ENCODE results near the gene PLCH1. TPM values are rescaled to one million over a fixed set of nuclear protein-coding genes. Genes with fewer than 3 reads are reported as not detected.
A peak's percentile ranks its signal among the peaks of the same experiment; 100 is the strongest.

The PLCH1 gene
- total RNA-seq, 4 donors from 2014 or later, result 0.68 to 1.2 (median 0.87) TPM

DNA sequence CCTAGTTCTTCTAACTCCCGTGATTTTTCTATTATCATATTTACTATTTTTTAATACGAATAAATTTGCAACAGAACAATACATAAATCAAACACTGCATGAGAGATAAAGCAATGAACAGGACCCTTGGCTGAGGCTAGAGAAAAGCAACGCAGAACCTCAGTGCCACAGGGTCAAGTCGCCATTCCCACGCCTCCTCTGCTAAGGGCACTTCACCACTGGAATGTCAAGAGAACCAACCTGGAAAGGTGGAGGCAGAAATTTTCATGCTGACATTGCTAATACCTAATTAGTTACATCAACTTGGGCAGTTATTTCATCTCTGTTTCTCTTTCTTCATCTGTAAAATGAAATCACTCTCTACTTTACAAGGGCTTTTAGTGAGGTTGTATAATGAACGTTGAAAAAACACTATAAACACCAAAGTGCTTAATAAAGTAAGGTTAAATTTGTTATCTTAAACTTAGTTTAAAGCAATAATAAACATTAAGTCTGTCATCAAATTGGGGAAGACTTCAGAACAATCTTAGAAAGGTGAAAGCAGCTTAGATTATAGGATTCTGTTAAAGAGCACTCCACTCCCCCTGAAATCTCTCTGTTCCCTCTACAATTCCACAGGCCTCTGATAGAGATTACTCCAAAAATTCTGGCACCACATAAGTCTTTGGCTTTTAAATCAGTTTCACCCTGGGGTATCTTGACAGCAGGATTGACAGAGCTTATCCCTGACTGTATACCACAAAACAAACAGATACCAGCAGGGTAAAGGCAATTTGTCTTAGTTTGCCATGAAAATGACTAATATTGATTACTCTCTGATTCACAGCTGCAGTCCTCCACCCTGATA lies 41.9 kb downstream of the PLCH1 start:
- no peak overlapping the region for H3K4me3 ChIP-seq
- TF ChIP-seq POLR2AphosphoS5 (IDR thresholded peaks at IDR 0.05) (no peak), POLR2A (IDR thresholded peaks at IDR 0.05) (no peak), EP300 (IDR thresholded peaks at IDR 0.05) (no peak)
- TF ChIP-seq, protein P1, sequence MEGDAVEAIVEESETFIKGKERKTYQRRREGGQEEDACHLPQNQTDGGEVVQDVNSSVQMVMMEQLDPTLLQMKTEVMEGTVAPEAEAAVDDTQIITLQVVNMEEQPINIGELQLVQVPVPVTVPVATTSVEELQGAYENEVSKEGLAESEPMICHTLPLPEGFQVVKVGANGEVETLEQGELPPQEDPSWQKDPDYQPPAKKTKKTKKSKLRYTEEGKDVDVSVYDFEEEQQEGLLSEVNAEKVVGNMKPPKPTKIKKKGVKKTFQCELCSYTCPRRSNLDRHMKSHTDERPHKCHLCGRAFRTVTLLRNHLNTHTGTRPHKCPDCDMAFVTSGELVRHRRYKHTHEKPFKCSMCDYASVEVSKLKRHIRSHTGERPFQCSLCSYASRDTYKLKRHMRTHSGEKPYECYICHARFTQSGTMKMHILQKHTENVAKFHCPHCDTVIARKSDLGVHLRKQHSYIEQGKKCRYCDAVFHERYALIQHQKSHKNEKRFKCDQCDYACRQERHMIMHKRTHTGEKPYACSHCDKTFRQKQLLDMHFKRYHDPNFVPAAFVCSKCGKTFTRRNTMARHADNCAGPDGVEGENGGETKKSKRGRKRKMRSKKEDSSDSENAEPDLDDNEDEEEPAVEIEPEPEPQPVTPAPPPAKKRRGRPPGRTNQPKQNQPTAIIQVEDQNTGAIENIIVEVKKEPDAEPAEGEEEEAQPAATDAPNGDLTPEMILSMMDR (IDR thresholded peaks at IDR 0.05), result no peak
- no peaks in the 10 kb centered on the region for H3K9me3 ChIP-seq
- H3K36me3 ChIP-seq, result no peaks in the 10 kb centered on the region
- no peak overlapping the region for H3K27ac ChIP-seq
- H3K4me1 ChIP-seq, result peaks cover 3% of the 10 kb centered on the region
- H3K27me3 ChIP-seq, result no peaks in the 10 kb centered on the region
- 76% methylated on average over 6 of the region's 6 CpGs for whole genome bisulfite sequencing
- DNase-seq (ENCODE audit: low spot score in 2 of 2), result no peak

DNA sequence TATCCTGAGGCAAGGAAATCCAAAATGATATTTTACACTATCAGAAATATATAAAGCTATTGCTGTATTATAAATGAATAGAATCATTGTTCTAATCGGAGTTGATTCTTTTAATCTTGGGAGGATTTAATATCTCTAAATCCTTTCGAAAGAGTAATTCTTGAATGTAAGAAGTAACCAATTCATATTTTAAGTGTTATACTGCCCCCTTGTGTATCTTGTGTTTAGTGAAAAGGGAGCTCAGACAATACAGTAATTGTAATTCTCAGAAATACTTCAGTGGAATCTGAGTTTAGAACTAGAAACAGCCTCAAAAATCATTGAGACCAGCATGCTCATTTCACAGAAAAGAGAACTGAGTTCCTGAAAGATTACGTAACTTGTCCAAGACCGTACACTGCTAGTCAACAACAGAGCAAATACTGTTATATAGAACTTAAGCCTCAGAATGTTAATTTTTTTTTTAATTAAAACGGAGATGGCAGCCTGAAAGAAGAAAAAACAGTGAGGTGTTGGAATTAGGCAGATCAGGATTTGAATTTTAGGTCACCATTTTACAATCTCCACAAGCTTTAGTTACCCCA lies 42.9 kb downstream of the PLCH1 start:
- DNase-seq (ENCODE audit: low spot score in 2 of 2), result no peak
- Histone ChIP-seq H3K27me3 (no peaks in the 10 kb centered on the region), H3K36me3 (no peaks in the 10 kb centered on the region), H3K4me1 (peaks cover 3% of the 10 kb centered on the region), H3K9me3 (no peaks in the 10 kb centered on the region), H3K4me3 (no peak overlapping the region), H3K27ac (no peak overlapping the region)
- TF ChIP-seq, protein P1 (IDR thresholded peaks at IDR 0.05), result peak; percentile 34 to 60
- no peak for TF ChIP-seq POLR2AphosphoS5 (IDR thresholded peaks at IDR 0.05)
- WGBS, result 28% methylated on average over 5 of the region's 5 CpGs

DNA sequence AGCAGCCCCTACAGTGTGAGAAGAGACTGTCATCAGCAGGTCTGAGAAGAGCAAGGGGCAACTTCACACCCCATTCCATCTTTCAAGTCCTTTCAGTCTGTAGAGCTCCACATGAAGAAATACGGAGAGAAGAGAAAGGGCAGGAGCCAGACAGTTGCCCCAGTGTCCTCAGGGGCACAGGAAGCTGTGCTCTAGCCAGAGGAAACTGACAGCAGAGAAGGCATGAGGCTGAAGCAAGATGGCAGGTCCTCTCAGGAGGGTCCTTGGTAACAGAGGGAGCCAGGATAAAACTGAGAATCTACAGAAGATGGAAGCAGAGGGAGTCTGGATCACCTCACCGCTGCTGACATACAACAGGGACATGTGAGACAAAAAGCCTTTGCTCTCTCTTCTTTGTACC lies 47.3 kb downstream of the PLCH1 start:
- no peak for DNase-seq (ENCODE audit: low spot score in 2 of 2)
- 94% methylated on average over 2 of the region's 2 CpGs for WGBS
- Histone ChIP-seq H3K4me1 (no peaks in the 10 kb centered on the region), H3K4me3 (no peak overlapping the region), H3K36me3 (no peaks in the 10 kb centered on the region), H3K27ac (no peak overlapping the region), H3K27me3 (no peaks in the 10 kb centered on the region), H3K9me3 (no peaks in the 10 kb centered on the region)
- TF ChIP-seq POLR2AphosphoS5 (IDR thresholded peaks at IDR 0.05) (no peak), EP300 (IDR thresholded peaks at IDR 0.05) (no peak), POLR2A (IDR thresholded peaks at IDR 0.05) (no peak)
- TF ChIP-seq, protein P1 (IDR thresholded peaks at IDR 0.05), result no peak

DNA sequence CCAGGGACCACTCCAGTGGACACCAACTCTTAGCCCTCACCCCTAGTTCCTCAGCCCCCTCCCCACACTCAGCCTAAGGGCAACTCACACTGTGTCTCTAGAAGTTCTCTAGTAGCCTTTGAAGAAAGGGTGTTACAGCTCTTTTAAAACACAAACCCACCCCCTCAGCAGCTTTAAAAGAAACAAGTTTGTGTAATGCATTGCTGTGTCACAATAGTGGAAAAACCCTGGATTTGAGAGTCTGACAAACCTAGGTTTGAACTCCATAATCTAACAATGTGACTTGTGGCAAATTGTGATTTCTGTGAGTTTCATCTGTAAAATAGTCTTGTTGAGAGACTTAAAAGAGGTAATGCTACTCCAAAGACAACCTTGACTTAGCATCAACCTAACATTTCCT lies 54.0 kb downstream of the PLCH1 start:
- no peak for TF ChIP-seq POLR2A (IDR thresholded peaks at IDR 0.05)
- TF ChIP-seq EP300 (IDR thresholded peaks at IDR 0.05), result no peak
- TF ChIP-seq, protein P1 (IDR thresholded peaks at IDR 0.05), result no peak
- no peak for TF ChIP-seq POLR2AphosphoS5 (IDR thresholded peaks at IDR 0.05)
- DNase-seq (ENCODE audit: low spot score in 2 of 2), result no peak
- no peak overlapping the region for H3K27ac ChIP-seq
- no peaks in the 10 kb centered on the region for H3K27me3 ChIP-seq
- H3K36me3 ChIP-seq, result no peaks in the 10 kb centered on the region
- no peak overlapping the region for H3K4me3 ChIP-seq
- no peaks in the 10 kb centered on the region for H3K4me1 ChIP-seq
- no peaks in the 10 kb centered on the region for H3K9me3 ChIP-seq

DNA sequence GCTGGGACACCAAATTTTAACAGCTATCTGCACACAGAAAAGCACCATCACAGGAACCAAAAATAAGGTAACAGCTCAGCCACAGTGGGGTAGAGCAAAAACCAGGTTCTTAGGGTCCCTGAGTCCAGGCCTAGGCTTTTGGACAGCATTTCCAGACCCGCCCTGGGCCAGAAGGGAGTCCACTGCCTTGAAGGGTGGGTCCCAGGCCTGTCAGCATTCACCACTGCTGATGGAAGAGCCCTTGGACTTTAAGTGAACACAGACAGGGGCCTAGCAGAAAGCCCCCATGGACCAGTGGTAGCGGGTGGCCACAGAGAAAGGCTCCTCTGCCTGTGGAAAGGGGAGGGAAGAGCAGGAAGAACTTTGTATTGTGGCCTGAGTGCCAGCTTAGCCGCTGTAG lies 56.4 kb downstream of the PLCH1 start:
- H3K9me3 ChIP-seq, result no peaks in the 10 kb centered on the region
- no peaks in the 10 kb centered on the region for H3K4me1 ChIP-seq
- WGBS, result 93% methylated on average over 3 of the region's 3 CpGs
- no peak for DNase-seq (ENCODE audit: low spot score in 2 of 2)
- H3K27ac ChIP-seq, result no peak overlapping the region
- no peak for TF ChIP-seq POLR2AphosphoS5 (IDR thresholded peaks at IDR 0.05)
- TF ChIP-seq, protein P1 (IDR thresholded peaks at IDR 0.05), result no peak
- no peak for TF ChIP-seq POLR2A (IDR thresholded peaks at IDR 0.05)
- no peak for TF ChIP-seq EP300 (IDR thresholded peaks at IDR 0.05)
- no peak overlapping the region for H3K4me3 ChIP-seq
- no peaks in the 10 kb centered on the region for H3K36me3 ChIP-seq
- no peaks in the 10 kb centered on the region for H3K27me3 ChIP-seq
